Measurements from ENCODE around the gene FNTB. TPM values are rescaled to one million over a fixed set of nuclear protein-coding genes. Genes with fewer than 3 reads are reported as not detected.

The FNTB gene
- total RNA-seq, 2 donors from 2014 or later = 24.7 to 47.1 TPM

- H3K27me3 Mint-ChIP-seq = no peaks in the 10 kb centered on the region
- H3K36me3 Mint-ChIP-seq (ENCODE audit: low read depth) = no peaks in the 10 kb centered on the region
- H3K9me3 Mint-ChIP-seq = no peaks in the 10 kb centered on the region
- H3K4me3 Mint-ChIP-seq = no peak overlapping the region
- peaks cover 12% of the 10 kb centered on the region for H3K4me1 Mint-ChIP-seq
- H3K27ac Mint-ChIP-seq = peak overlapping the region; percentile 71
- ATAC-seq (replicated peaks) = no peak
These were observed 25.9 kb upstream of the FNTB start for GRCh38 chr14:64960762-64961276.

GRCh38 chr14:64963611-64964010 lies 23.1 kb upstream of the FNTB start:
- peaks cover 18% of the 10 kb centered on the region for H3K4me1 Mint-ChIP-seq
- H3K27me3 Mint-ChIP-seq = no peaks in the 10 kb centered on the region
- H3K36me3 Mint-ChIP-seq (ENCODE audit: low read depth) = no peaks in the 10 kb centered on the region
- no peak overlapping the region for H3K27ac Mint-ChIP-seq
- no peaks in the 10 kb centered on the region for H3K9me3 Mint-ChIP-seq
- ATAC-seq (replicated peaks) = no peak
- no peak overlapping the region for H3K4me3 Mint-ChIP-seq

- Mint-ChIP-seq H3K27me3 (no peaks in the 10 kb centered on the region), H3K4me3 (no peak overlapping the region), H3K9me3 (no peaks in the 10 kb centered on the region), H3K36me3 (ENCODE audit: low read depth) (no peaks in the 10 kb centered on the region), H3K27ac (no peak overlapping the region), H3K4me1 (peaks cover 16% of the 10 kb centered on the region)
- ATAC-seq (replicated peaks) = no peak
These were observed 21.2 kb upstream of the FNTB start for GRCh38 chr14:64965356-64966000.

- no peaks in the 10 kb centered on the region for H3K27me3 Mint-ChIP-seq
- no peak for ATAC-seq (replicated peaks)
- H3K36me3 Mint-ChIP-seq (ENCODE audit: low read depth) = no peaks in the 10 kb centered on the region
- H3K4me3 Mint-ChIP-seq = no peak overlapping the region
- peaks cover 15% of the 10 kb centered on the region for H3K4me1 Mint-ChIP-seq
- H3K27ac Mint-ChIP-seq = no peak overlapping the region
- H3K9me3 Mint-ChIP-seq = no peaks in the 10 kb centered on the region
These were observed 19.7 kb upstream of the FNTB start for GRCh38 chr14:64966976-64967375.

GRCh38 chr14:64968167-64968566 lies 18.5 kb upstream of the FNTB start:
- H3K36me3 Mint-ChIP-seq (ENCODE audit: low read depth) = no peaks in the 10 kb centered on the region
- H3K27me3 Mint-ChIP-seq = no peaks in the 10 kb centered on the region
- H3K4me3 Mint-ChIP-seq = no peak overlapping the region
- H3K4me1 Mint-ChIP-seq = peaks cover 15% of the 10 kb centered on the region
- no peaks in the 10 kb centered on the region for H3K9me3 Mint-ChIP-seq
- no peak overlapping the region for H3K27ac Mint-ChIP-seq
- ATAC-seq (replicated peaks) = no peak

- no peak overlapping the region for H3K4me3 Mint-ChIP-seq
- no peaks in the 10 kb centered on the region for H3K36me3 Mint-ChIP-seq (ENCODE audit: low read depth)
- H3K4me1 Mint-ChIP-seq = peaks cover 15% of the 10 kb centered on the region
- no peak for ATAC-seq (replicated peaks)
- H3K27ac Mint-ChIP-seq = no peak overlapping the region
- H3K9me3 Mint-ChIP-seq = no peaks in the 10 kb centered on the region
- H3K27me3 Mint-ChIP-seq = no peaks in the 10 kb centered on the region
These were observed 18.0 kb upstream of the FNTB start for GRCh38 chr14:64968651-64969050.

GRCh38 chr14:64970041-64970440 lies 16.7 kb upstream of the FNTB start:
- Mint-ChIP-seq H3K27ac (no peak overlapping the region), H3K27me3 (no peaks in the 10 kb centered on the region), H3K9me3 (no peaks in the 10 kb centered on the region), H3K4me3 (peak overlapping the region; percentile 16), H3K36me3 (ENCODE audit: low read depth) (no peaks in the 10 kb centered on the region), H3K4me1 (peaks cover 10% of the 10 kb centered on the region)
- ATAC-seq (replicated peaks) = no peak

GRCh38 chr14:64970776-64971477 lies 15.8 kb upstream of the FNTB start:
- H3K4me3 Mint-ChIP-seq = peak overlapping the region; percentile 61
- no peaks in the 10 kb centered on the region for H3K36me3 Mint-ChIP-seq (ENCODE audit: low read depth)
- no peaks in the 10 kb centered on the region for H3K27me3 Mint-ChIP-seq
- H3K4me1 Mint-ChIP-seq = peaks cover 10% of the 10 kb centered on the region
- no peak for ATAC-seq (replicated peaks)
- H3K27ac Mint-ChIP-seq = peak overlapping the region; percentile 43
- H3K9me3 Mint-ChIP-seq = no peaks in the 10 kb centered on the region

- H3K4me1 Mint-ChIP-seq = peaks cover 10% of the 10 kb centered on the region
- no peaks in the 10 kb centered on the region for H3K9me3 Mint-ChIP-seq
- H3K27me3 Mint-ChIP-seq = no peaks in the 10 kb centered on the region
- no peaks in the 10 kb centered on the region for H3K36me3 Mint-ChIP-seq (ENCODE audit: low read depth)
- H3K4me3 Mint-ChIP-seq = peak overlapping the region; percentile 61
- no peak for ATAC-seq (replicated peaks)
- H3K27ac Mint-ChIP-seq = peak overlapping the region; percentile 43
These were observed 15.2 kb upstream of the FNTB start for GRCh38 chr14:64971491-64971942.

GRCh38 chr14:64971943-64972791 lies 14.5 kb upstream of the FNTB start, which contains the start of gene RAB15:
TSS of gene RAB15 (minus strand) at chr14:64972336. CDS start at chr14:64972076, 260 bp downstream.
- peaks cover 10% of the 10 kb centered on the region for H3K4me1 Mint-ChIP-seq
- peak within 1 kb of the TSS; percentile 74 for H3K4me3 Mint-ChIP-seq
- H3K27ac Mint-ChIP-seq = peak within 1 kb of the TSS; percentile 62
- ATAC-seq (replicated peaks) = peak; percentile 78
- H3K36me3 Mint-ChIP-seq (ENCODE audit: low read depth) = no peaks in the 10 kb centered on the region
- no peaks in the 10 kb centered on the region for H3K9me3 Mint-ChIP-seq
- H3K27me3 Mint-ChIP-seq = no peaks in the 10 kb centered on the region

GRCh38 chr14:64973026-64973442 lies 13.7 kb upstream of the FNTB start:
- no peaks in the 10 kb centered on the region for H3K9me3 Mint-ChIP-seq
- H3K36me3 Mint-ChIP-seq (ENCODE audit: low read depth) = no peaks in the 10 kb centered on the region
- no peaks in the 10 kb centered on the region for H3K27me3 Mint-ChIP-seq
- H3K27ac Mint-ChIP-seq = peak overlapping the region; percentile 62
- H3K4me1 Mint-ChIP-seq = peaks cover 6% of the 10 kb centered on the region
- H3K4me3 Mint-ChIP-seq = peak overlapping the region; percentile 74
- ATAC-seq (replicated peaks) = no peak

- H3K27me3 Mint-ChIP-seq = no peaks in the 10 kb centered on the region
- no peaks in the 10 kb centered on the region for H3K9me3 Mint-ChIP-seq
- ATAC-seq (replicated peaks) = no peak
- peaks cover 4% of the 10 kb centered on the region for H3K4me1 Mint-ChIP-seq
- no peaks in the 10 kb centered on the region for H3K36me3 Mint-ChIP-seq (ENCODE audit: low read depth)
- H3K4me3 Mint-ChIP-seq = no peak overlapping the region
- no peak overlapping the region for H3K27ac Mint-ChIP-seq
These were observed 12.9 kb upstream of the FNTB start for GRCh38 chr14:64973826-64974225.

- ATAC-seq (replicated peaks) = no peak
- Mint-ChIP-seq H3K27me3 (no peaks in the 10 kb centered on the region), H3K4me1 (peaks cover 4% of the 10 kb centered on the region), H3K4me3 (no peak overlapping the region), H3K36me3 (ENCODE audit: low read depth) (no peaks in the 10 kb centered on the region), H3K27ac (no peak overlapping the region), H3K9me3 (no peaks in the 10 kb centered on the region)
These were observed 12.1 kb upstream of the FNTB start for GRCh38 chr14:64974563-64974962.

- H3K27ac Mint-ChIP-seq = no peak overlapping the region
- H3K4me3 Mint-ChIP-seq = no peak overlapping the region
- peak; percentile 34 for ATAC-seq (replicated peaks)
- no peaks in the 10 kb centered on the region for H3K36me3 Mint-ChIP-seq (ENCODE audit: low read depth)
- H3K4me1 Mint-ChIP-seq = peaks cover 10% of the 10 kb centered on the region
- H3K9me3 Mint-ChIP-seq = no peaks in the 10 kb centered on the region
- peaks cover 7% of the 10 kb centered on the region for H3K27me3 Mint-ChIP-seq
These were observed 7.2 kb upstream of the FNTB start for GRCh38 chr14:64979336-64980074.

Data from activated T-helper 17 cell treated with anti-CD3 and anti-CD28 coated beads, Interleukin-2, amount 50 U/mL, for 72 hours (primary cell).